Activated naive CD4-positive, alpha-beta T cell treated with anti-CD3 and anti-CD28 coated beads, Interleukin-2, amount 50 U/mL, for 24 hours (primary cell): ENCODE measurements around the gene PI16.
"Not testable (repeated sequence)": the region's sequence is repeated elsewhere in the genome, so short reads cannot be mapped to it uniquely, and the experiment has no call there.

ENCODE experiments used
- H3K27ac Mint-ChIP-seq: one replicate; pipeline ENCODE4 v1.8.0; 2021; ENCODE audit warnings: mild to moderate bottlenecking, mixed read lengths
- H3K27me3 Mint-ChIP-seq: one replicate; pipeline ENCODE4 v1.8.0; 2021; ENCODE audit warnings: mixed read lengths
- H3K36me3 Mint-ChIP-seq: one replicate; pipeline ENCODE4 v1.8.0; 2021; ENCODE audit warnings: mixed read lengths
- H3K4me1 Mint-ChIP-seq: one replicate; pipeline ENCODE4 v1.8.0; 2021; ENCODE audit warnings: mixed read lengths
- H3K4me3 Mint-ChIP-seq: one replicate; pipeline ENCODE4 v1.8.0; 2021; ENCODE audit warnings: mild to moderate bottlenecking, mixed read lengths
- H3K9me3 Mint-ChIP-seq: one replicate; pipeline ENCODE4 v1.8.0; 2021; ENCODE audit warnings: mixed read lengths

PI16 gene

DNA sequence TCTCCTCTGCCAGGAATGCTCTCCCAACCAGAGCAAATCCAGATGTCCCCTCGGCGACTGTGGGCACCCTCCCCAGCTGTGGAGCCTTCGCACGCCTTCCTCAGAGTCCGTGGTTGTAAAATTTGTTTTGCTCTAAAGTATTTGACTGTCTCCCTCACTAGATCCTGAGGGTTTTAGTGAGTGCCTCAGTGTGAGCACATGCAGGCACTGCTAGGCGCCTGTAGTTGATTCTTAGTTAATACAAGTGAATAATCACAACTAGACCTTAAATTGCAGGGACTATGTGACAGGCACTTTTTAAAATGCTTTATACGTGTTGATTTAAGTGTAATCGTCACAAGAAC, 32.1 kb downstream of the PI16 start:
- H3K9me3 Mint-ChIP-seq, result no peaks in the 10 kb centered on the region

DNA sequence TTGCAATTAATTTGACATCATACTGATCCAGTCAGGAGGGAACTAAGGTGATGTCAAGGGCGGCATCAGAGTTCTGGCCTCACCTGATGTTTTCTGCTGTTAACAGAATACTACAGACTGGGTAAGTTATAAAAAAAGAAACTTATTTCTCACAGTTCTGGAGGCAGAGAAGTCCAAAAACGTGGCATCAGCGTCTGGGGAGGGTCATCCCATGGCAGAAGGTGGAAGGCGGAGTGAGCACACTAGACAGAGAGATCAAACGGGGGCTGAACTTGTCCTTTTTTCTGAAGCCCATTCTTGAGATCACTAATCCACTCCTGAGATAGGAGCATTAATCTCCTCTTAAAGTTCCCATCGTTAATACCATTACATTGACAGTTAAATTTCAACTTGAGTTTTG, 34.7 kb downstream of the PI16 start:
- Mint-ChIP-seq H3K9me3 (no peaks in the 10 kb centered on the region), H3K36me3 (no peaks in the 10 kb centered on the region), H3K27ac (no peak overlapping the region), H3K27me3 (no peaks in the 10 kb centered on the region), H3K4me1 (peaks cover 14% of the 10 kb centered on the region), H3K4me3 (no peak overlapping the region)

More for the DNA sequence above, 32.1 kb downstream of the PI16 start:
- Mint-ChIP-seq H3K4me1 (peaks cover 20% of the 10 kb centered on the region), H3K4me3 (peak overlapping the region; percentile 99), H3K36me3 (peaks cover 3% of the 10 kb centered on the region), H3K27me3 (no peaks in the 10 kb centered on the region), H3K27ac (peak overlapping the region; percentile 100)

DNA sequence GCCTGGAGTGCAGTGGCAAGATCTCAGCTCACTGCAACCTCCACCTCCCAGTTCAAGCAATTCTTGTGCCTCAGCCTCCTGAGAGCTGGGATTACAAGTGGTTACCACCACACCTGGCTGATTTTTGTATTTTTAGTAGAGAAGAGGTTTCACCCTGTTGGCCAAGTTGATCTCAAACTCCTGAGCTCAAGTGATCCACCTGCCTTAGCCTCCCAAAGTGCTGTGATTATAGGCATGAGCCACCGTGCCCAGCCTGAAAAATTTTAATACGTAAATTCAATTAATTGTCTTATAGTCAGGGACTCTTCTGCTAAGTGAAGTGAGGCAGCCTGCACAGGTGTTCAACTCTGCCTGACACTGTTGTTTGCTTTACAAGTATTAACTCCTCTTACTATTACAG, 35.9 kb downstream of the PI16 start:
- not testable (repeated sequence) for H3K27me3 Mint-ChIP-seq, H3K9me3 Mint-ChIP-seq, H3K4me3 Mint-ChIP-seq, H3K27ac Mint-ChIP-seq, H3K36me3 Mint-ChIP-seq
- H3K4me1 Mint-ChIP-seq, result peaks cover 14% of the 10 kb centered on the region

DNA sequence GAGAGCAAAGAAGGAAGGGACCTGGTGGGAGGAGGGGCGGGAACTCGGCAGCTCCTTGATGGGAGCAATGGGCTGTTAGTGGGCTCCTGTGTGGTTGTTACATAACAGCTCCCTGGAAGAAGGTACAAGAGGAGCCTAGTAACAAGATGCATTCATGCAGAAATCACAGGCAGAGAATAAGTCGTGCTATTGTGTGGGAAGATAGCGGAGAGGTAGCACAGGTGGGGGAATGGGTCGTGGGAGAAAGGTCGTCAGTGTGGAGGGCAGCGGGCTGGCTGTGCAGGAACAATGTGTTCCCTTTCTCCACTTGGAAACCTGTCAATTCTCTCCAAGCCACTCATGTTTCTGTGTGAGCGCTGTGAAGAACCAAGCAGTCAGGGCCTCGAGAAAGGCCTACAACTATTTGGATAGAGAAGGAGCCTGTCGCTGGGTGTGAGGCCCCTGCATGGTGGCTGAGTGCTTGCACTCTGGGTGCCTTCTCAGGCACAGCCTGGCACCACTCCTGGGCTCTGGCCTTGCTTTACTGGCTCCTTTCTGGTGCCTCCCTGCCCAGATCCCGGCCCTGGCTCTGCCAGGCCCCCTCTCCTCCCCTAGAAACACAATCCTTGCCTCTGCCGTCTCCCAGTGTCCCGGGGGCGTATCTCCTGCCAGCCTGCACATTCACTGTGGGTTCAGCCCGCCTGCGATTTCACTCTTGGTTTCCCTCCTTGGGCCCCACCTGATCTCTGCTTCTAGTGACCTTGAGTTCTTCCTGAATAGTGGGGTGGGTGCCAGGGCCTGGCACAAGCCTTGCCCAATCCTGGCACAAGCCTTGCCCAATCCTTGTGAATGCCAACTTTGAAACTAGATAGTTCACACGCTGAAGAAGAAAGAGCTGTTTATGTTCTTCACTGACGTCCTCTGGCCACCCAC, 43.5 kb downstream of the PI16 start:
- no peaks in the 10 kb centered on the region for H3K4me1 Mint-ChIP-seq
- H3K36me3 Mint-ChIP-seq, result no peaks in the 10 kb centered on the region
- H3K27me3 Mint-ChIP-seq, result no peaks in the 10 kb centered on the region
- H3K27ac Mint-ChIP-seq, result no peak overlapping the region
- H3K9me3 Mint-ChIP-seq, result no peaks in the 10 kb centered on the region
- H3K4me3 Mint-ChIP-seq, result no peak overlapping the region

DNA sequence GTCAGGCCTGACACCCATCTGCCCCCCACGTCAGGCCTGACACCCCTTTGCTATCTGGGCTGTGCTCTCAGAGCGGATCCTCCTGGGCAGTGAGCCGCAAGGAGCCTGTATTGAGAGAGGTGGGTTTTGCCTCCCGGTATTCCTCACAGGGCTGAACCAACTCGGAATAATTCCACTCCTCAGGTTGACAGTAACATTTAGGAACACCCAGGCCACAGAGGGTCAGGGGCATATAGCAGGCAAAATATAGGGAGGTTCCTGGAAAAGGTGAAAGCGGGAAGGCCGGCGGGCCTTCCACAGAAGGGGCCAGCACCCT, 44.1 kb downstream of the PI16 start:
- Mint-ChIP-seq H3K4me1 (no peaks in the 10 kb centered on the region), H3K27ac (no peak overlapping the region)

DNA sequence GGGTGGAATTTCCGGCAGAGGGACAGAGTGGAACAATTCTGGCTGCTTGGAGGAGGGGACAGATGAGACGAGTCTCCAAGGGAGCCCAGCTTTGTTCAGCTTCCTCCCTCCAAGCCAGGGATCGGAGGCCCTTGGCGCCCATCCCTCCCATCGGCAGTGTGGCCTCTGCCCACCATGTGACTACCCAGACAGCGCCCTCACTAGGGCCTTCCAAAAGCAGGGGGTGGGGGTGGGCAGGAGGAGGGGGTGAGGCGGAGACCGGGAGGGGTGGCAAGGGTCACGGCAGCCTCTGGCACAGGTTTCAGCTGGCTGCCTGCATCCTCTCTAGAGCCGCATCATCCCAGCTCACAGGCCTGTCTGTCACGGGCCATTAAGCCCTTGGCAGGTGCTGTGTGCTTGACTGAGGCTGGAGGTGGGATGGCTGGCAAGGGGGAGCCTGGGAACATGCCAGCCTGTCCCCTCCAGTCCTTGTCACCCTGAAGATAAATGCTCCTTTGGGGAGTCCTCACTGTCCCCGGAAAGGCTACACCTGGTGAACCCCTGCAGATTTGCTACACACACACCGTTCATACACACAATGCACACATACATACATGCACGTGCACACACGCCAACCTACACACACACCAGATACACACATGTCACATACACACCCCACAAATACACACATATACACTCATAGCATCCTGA, 44.7 kb downstream of the PI16 start:
- no peak overlapping the region for H3K4me3 Mint-ChIP-seq
- no peak overlapping the region for H3K27ac Mint-ChIP-seq
- H3K36me3 Mint-ChIP-seq, result no peaks in the 10 kb centered on the region
- H3K27me3 Mint-ChIP-seq, result no peaks in the 10 kb centered on the region
- H3K9me3 Mint-ChIP-seq, result no peaks in the 10 kb centered on the region
- no peaks in the 10 kb centered on the region for H3K4me1 Mint-ChIP-seq

More for the DNA sequence above, 44.1 kb downstream of the PI16 start:
- H3K36me3 Mint-ChIP-seq, result no peaks in the 10 kb centered on the region
- H3K4me3 Mint-ChIP-seq, result no peak overlapping the region
- no peaks in the 10 kb centered on the region for H3K9me3 Mint-ChIP-seq
- no peaks in the 10 kb centered on the region for H3K27me3 Mint-ChIP-seq

DNA sequence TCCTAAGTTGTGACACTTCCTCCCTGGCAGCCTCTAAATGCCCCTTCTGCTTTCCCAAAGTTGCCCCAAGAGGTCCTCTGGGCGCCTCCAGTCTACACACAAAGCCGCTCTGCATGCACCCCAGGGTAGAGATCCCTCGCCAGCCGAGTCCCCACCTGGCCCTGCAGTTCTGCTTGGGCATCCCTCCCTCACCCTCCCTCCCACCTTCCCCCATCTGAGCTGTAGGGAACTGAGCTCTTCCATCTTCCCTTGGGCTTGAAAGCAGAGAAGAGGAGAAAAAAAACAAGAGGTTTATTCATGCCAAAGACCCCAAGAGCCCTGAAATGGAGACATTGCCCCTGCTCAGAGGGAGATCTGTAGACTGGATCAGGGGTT, 45.2 kb downstream of the PI16 start:
- Mint-ChIP-seq H3K9me3 (no peaks in the 10 kb centered on the region), H3K36me3 (no peaks in the 10 kb centered on the region), H3K27ac (no peak overlapping the region), H3K4me3 (no peak overlapping the region), H3K4me1 (no peaks in the 10 kb centered on the region), H3K27me3 (no peaks in the 10 kb centered on the region)

DNA sequence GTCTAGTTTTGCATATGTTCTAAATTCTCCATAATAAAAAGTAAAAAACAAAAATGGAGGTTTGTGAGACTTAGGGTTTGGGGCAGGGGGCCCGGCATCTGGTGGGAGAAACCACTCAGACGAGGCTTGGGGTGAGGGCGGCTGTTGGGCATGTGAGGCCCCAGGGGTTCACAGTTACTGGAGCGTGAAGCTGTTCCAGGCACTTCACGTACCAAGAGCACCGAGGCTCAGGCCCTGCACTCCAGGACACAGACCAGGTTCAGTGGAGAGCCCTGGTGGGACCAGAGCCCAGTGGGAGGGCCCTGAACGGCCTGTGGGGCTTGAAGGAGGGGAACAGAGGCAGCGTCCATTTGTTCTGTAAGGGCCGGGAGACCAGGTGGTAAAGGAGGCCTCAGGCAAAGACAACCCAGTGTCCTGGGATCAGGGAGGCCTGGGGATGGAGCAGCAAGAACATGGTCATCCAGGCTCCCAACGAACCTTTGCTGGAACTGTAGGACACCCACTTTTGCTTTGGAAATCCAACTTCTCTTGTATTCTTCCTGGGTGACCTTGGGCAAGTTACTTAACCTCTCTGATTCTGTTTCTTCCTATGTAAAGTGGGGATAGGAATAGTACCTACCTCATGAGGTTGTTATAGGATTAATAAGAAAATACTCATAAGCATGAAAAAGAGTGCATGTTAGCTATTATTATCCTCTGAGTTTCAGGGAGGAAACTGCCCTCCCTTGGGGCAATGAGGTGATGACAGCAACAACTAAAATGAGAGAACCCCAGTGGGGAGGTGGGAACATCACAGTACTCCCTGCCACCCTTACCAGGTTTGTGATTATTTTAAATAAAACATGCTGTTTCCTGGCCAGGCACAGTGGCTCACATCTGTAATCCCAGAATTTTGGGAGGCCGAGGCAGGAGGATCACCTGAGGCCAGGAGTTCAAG, 49.8 kb downstream of the PI16 start:
- H3K9me3 Mint-ChIP-seq, result no peaks in the 10 kb centered on the region
- H3K36me3 Mint-ChIP-seq, result no peaks in the 10 kb centered on the region
- H3K4me1 Mint-ChIP-seq, result peaks cover 8% of the 10 kb centered on the region
- no peak overlapping the region for H3K4me3 Mint-ChIP-seq
- no peaks in the 10 kb centered on the region for H3K27me3 Mint-ChIP-seq
- H3K27ac Mint-ChIP-seq, result no peak overlapping the region

DNA sequence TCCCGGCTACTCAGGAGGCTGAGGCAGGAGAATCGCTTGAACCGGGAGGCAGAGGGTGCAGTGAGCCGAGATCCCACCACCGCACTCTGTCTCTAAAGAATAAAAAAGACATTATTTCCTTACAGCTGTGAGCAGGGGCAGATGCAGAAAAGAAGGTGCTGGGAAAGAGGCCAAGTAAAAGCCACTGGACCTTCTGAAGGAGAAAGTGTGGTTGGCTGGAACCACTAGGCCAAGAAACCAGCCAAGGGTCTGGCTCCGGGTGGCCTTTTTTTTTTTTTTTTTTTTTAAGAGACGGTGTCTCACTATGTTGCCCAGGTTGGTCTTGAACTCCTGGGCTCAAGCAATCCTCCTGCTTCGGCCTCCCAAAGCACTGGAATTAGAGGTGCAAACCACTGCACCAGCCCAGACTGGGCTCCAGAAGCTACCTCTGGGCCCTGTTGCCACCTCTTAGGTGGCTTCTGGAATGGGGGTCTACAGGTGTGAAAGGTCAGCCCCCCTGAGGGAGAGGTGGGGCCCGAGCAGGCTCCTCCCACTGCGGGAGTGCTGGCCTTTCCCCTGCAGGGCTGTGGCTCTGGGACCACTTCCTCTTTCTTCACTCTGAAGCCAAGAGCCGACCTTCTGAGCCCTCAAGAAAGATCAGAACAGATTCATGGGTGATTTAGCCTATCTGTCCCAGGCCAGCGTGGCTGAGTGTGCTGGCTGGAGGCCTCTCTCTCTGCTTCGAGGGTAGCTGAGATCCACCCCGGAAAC, 50.7 kb downstream of the PI16 start, which contains the start of gene FGD2:
FGD2 (plus strand) TSS at position 595 of the 750 bp plus-strand sequence. CDS start 163 bp downstream, outside the sequence.
- no peaks in the 10 kb centered on the region for H3K9me3 Mint-ChIP-seq
- H3K4me3 Mint-ChIP-seq, result no peak within 1 kb of the TSS
- H3K27ac Mint-ChIP-seq, result no peak within 1 kb of the TSS
- no peaks in the 10 kb centered on the region for H3K36me3 Mint-ChIP-seq
- peaks cover 8% of the 10 kb centered on the region for H3K4me1 Mint-ChIP-seq
- H3K27me3 Mint-ChIP-seq, result no peaks in the 10 kb centered on the region

DNA sequence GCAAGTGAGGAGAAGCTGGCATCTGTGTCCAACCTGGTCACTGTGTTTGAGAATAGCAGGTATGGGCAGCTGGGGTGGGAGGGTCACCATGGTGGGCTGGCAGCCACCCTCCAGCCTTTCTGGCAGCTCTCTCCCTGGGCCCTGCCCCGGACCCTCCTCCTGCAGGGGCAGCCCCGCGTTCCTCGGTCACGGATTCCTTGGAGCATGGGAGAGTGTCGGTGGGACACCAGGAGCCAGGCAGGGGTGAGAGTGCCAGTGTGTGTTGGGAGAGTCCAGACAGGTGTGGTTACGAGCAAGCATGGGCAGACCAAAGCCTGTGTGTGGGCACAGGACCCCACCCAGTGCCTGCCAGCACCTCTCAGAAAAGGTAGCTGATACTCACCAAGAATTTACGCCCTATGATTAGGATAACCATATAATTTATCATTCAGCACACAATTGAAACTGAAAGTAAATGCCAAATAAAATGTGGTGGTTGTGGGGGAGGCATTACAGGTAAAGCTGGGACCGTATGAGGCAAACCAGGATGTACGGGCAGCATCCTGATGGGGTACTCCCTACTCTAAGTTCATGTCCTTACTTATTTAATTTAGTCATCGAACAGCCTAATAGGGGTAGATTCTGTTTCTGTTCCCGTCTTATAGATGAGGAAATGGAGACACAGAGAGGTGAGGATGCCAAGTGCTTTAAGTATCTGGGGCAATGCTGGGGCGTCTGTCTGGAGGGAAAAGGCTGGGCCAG, 51.5 kb downstream of the PI16 start:
- Mint-ChIP-seq H3K36me3 (no peaks in the 10 kb centered on the region), H3K4me1 (peaks cover 8% of the 10 kb centered on the region), H3K4me3 (no peak overlapping the region), H3K27ac (no peak overlapping the region), H3K27me3 (no peaks in the 10 kb centered on the region), H3K9me3 (no peaks in the 10 kb centered on the region)

DNA sequence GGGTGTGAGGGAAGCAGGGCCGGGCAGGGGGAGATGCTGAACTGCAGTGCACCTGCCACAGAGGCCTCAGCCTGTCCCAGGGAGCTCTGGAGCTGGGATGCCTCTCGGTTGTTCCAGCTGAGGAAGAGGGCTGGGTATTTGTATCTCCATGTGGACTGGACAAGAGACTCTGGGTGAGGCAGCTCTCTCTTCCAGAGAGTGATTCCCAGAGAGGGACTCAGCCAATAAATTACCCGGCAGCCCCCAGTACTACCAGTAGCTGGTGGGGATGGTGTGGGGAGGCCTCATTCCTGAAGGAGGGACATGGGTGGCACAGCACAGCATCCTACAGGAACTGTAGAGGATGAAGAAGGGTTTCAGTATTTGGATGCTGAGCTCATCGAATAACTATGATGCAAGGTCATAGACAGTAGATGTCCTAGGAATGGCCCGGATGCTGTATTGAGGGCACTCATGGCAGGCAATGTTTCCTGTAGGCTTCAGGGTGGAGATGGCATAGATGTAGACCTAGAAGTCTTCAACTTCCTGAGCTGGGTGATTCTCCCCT, 52.3 kb downstream of the PI16 start:
- Mint-ChIP-seq H3K27me3 (no peaks in the 10 kb centered on the region), H3K4me3 (no peak overlapping the region), H3K36me3 (no peaks in the 10 kb centered on the region), H3K4me1 (peaks cover 8% of the 10 kb centered on the region), H3K27ac (no peak overlapping the region), H3K9me3 (no peaks in the 10 kb centered on the region)

DNA sequence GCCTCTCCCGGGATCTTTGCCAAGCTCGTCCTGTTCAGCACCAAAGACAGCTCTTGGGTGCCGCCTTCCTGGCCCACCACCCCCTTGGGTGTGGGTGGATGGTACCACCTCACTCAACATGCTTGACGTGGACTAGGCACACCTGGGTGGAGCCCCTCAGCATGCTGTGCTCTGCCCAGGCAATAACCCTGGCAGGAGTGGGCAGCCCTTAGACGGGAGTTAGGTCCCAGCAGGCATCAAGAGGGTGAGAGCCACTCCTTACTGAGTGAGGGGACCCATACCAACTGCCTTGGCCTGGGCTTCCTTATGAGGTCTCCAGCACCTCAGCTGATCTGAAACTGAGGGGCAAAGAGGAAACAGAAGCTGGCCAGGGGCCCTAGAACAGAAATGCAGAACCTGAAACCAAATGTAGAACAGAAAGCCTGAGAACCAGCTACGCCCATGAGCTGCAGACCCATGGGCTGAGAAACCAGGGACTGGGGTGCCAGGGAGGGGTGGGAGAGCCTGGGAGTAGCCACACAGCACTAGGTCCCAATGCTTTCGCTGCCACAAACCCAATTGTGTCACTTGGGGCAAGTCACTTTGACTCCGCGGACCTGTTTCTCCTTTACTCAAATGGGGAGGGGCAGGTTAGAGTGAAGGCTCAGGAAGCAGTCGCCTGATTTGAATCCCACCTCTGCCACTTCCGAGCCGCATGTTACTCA, 53.0 kb downstream of the PI16 start:
- H3K4me1 Mint-ChIP-seq, result peaks cover 8% of the 10 kb centered on the region
- H3K36me3 Mint-ChIP-seq, result no peaks in the 10 kb centered on the region
- no peaks in the 10 kb centered on the region for H3K27me3 Mint-ChIP-seq
- H3K27ac Mint-ChIP-seq, result no peak overlapping the region
- H3K9me3 Mint-ChIP-seq, result no peaks in the 10 kb centered on the region
- H3K4me3 Mint-ChIP-seq, result no peak overlapping the region

DNA sequence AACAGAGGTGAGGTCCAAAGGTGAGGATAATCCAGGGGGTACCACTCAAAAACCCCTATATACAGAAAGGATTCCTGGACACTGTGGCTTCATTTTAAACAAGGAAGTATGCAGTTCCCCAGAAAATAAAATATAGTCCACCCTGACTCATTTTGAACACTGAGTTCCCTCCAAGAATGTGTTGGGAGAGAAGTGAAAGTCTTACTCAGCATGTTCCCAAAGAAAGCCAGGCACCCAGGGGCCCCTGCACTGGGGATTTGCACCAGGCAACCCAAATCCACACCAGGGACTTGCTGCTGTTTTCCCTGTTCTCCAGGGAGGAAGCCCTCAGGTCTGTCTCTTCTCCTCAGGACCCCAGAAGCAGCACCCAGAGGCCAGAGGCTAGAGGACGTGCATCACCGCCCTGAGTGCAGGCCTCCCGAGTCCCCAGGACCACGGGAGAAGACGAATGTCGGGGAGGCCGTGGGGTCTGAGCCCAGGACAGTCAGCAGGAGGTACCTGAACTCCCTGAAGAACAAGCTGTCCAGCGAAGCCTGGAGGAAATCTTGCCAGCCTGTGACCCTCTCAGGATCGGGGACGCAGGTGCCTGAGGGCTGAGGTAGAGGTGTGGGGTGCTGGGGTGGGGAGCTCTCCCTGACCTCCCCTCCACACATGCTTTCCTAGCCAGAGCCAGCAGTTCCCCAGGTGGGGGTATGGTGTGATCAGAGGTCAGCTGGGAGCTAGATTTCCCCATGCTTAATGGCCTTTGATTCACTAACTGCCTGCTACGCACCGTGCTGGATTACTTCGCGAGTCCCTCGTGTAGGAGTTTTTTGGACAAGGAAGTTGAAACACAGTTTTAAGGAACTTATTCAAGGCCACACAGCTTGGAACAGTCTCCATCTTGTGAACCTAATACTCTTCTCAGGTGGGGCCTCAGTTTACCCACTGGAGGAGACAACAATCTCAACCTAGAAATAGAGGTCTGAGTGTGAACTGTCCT, 54.2 kb downstream of the PI16 start:
- H3K9me3 Mint-ChIP-seq, result no peaks in the 10 kb centered on the region
- H3K4me3 Mint-ChIP-seq, result no peak overlapping the region
- H3K36me3 Mint-ChIP-seq, result no peaks in the 10 kb centered on the region
- peaks cover 8% of the 10 kb centered on the region for H3K4me1 Mint-ChIP-seq
- no peak overlapping the region for H3K27ac Mint-ChIP-seq
- H3K27me3 Mint-ChIP-seq, result no peaks in the 10 kb centered on the region
